ENCODE results near the gene GABRR1. TPM values are rescaled to one million over a fixed set of nuclear protein-coding genes. Genes with fewer than 3 reads are reported as not detected.
"Not testable (repeated sequence)": the region's sequence is repeated elsewhere in the genome, so short reads cannot be mapped to it uniquely, and the experiment has no call there.

Gene GABRR1
- polyA plus RNA-seq = not detected

DNA sequence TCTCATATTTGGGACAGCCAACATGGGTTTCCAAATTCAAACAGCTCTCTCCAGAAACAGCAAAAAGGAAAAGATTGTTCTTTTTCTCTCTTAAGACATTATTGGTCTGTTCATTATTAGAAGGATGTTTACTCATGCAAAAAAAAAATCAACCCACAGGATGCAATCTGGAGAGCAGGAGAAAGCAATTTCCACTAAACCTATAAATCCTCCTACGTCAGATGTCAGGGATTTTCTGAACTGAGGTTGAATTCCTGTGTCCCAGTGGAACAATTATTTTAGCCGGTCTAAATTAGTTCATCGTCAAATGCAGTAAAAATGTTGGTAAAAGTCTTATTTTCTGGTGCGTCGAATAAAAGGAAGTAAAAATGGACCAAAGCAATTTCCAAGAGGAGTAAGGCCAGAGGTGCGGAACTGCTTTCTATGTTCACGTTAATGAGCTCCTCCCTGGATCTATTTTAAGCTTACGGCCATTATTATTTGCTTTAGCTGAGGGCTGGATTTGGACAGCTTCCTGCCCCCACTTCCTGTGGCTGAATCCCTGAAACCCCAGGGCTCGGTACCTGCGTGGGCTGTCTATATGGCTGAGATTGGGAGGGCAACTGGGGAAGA, at the start of gene GABRR1:
TSS of gene GABRR1 (minus strand) at position 60 of the 612 bp plus-strand sequence. CDS start at position 24, 36 bp downstream.
- no peak within 1 kb of the TSS for H3K27ac ChIP-seq (ENCODE audit: low read depth, low read length)

DNA sequence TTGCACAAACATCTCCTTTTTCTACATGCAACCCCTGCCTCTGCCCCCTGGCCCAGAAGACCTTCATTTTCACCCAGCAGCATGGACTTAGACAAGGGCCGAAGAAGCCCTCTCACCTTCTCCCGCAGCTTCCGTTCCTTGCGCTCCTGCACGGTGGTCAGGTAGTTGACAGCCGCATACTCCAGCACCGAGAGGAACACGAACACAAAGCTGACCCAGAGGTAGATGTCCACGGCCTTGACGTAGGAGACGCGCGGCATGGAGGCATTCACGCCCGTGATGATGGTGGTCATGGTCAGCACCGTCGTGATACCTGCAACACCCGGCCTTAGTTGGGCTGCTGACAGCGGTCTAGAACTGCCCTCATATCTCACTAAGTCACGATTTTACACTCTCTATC, 47.1 kb upstream of the GABRR1 start:
- WGBS, 3 donors = 88 to 97% (median 96%) methylated on average over 20 of the region's 20 CpGs
- no peak overlapping the region for H3K27ac ChIP-seq (ENCODE audit: low read depth, low read length)

More for the DNA sequence above, at the start of gene GABRR1:
- 14 to 52% (median 18%) methylated on average over 10 of the region's 10 CpGs for WGBS, 3 donors

DNA sequence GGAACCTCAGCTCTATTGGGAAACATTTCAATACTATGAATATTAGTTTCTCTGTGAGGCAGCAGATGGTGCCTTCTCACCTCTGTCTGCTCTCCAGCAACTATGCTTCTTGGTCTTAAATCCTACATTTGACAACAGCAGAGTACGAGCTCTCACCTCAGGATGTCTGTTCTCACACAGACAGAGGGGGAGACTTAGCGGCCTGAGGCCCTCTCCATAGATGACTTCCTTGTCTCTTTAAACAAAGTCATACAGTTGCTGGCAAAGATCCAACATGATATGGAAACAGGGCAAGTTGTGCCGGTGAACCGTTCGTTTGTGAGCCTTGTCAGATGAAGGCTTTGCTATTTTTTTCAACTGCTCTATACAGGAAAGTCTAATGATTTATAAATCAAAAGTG, 43.7 kb upstream of the GABRR1 start:
- 13 to 30% (median 29%) methylated on average over 5 of the region's 5 CpGs for WGBS, 3 donors

DNA sequence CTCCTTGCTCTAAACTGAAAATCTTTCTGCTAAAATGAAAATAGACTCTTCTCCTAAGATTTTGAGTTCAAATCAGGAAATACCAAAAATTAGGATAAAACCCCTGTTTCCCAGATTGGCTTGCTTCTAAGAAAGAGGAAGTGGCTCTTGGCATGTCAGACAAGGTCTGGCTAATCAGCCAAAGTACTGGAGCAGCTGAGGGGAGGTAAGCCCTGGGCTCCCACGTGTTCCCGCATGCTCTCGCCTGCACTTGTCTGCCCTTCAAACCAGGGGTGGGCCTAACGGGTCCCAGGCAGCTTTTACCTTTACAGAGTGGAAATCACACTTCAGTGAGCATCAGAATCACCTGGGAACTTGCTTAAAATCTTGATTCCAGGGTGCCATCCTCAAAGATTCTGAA, 43.2 kb upstream of the GABRR1 start:
- 32 to 44% (median 34%) methylated on average over 4 of the region's 4 CpGs for WGBS, 3 donors
- no peak overlapping the region for H3K27ac ChIP-seq (ENCODE audit: low read depth, low read length)

More for the DNA sequence above, 43.7 kb upstream of the GABRR1 start:
- H3K27ac ChIP-seq (ENCODE audit: low read depth, low read length) = no peak overlapping the region

DNA sequence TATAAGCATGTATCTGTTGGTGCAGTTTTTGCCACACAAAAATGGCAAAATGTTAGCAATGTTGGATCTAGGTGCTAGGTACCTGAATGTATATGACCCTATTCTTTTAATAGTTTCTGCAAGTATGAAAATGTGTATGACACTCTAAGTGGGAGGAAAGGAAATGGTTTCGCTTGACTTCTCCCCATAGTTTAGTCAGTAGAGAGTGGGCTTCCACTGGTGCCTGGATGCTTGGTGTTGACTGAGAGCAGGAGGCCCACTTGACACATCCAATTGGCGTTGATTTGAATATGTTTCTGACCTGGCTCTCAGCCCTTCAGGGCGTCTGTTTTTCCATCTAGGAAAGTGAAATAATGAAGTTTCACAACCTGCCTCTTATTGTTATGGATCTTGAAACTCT, 41.8 kb upstream of the GABRR1 start:
- no peak overlapping the region for H3K27ac ChIP-seq (ENCODE audit: low read depth, low read length)
- WGBS, 3 donors = 73 to 87% (median 77%) methylated on average over 3 of the region's 3 CpGs

GRCh38 chr6:89257781-89258180, 40.6 kb upstream of the GABRR1 start:
- WGBS, 3 donors = 74 to 86% (median 84%) methylated on average over 4 of the region's 4 CpGs
- no peak overlapping the region for H3K27ac ChIP-seq (ENCODE audit: low read depth, low read length)

DNA sequence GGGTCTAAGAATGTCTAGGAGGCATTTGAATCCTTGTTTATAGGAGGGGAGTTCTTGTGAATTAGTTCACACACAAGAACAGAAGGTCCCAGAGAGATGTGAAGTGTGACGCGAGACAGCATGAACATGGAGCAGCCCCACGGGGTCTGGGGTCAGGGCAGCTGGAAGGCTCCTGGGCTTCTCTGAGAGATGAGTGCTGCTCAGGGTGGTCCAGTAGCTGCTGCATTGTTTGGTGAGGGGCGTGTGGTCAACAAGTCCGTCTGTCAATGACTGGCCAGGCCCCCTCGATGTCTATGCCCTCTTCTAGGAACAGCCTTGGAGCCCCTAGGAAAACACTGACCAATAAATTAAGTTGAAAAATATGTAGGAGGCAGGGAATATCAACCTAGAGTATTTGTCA, 40.2 kb upstream of the GABRR1 start:
- WGBS, 3 donors = 92 to 93% (median 92%) methylated on average over 6 of the region's 6 CpGs
- no peak overlapping the region for H3K27ac ChIP-seq (ENCODE audit: low read depth, low read length)

DNA sequence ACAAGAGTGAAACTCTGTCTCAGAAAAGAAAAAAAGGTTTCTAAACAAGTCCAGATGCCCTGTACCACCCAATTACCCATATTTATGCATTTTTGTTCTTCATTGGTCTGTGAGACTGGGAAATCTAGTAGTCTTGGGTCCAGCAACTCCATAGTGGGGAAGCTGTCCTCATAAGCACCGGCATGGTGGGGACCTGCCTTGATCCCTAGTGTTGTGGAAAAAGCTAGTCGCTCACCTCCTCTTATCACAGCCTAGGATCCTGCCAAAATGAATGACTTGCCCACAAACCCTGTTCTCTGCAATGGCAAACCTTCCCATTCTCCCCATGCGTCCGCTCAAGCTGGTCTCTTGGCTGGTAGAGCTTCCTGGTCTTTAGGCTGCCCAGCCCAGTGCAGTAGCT, 38.3 kb upstream of the GABRR1 start:
- WGBS, 3 donors = 95 to 98% (median 97%) methylated on average over 4 of the region's 4 CpGs
- H3K27ac ChIP-seq (ENCODE audit: low read depth, low read length) = no peak overlapping the region

- no peak overlapping the region for H3K27ac ChIP-seq (ENCODE audit: low read depth, low read length)
These were observed 37.4 kb upstream of the GABRR1 start for GRCh38 chr6:89254569-89254968.

GRCh38 chr6:89252907-89253306, 35.7 kb upstream of the GABRR1 start:
- WGBS, 3 donors = 61 to 92% (median 70%) methylated on average over 2 of the region's 2 CpGs

DNA sequence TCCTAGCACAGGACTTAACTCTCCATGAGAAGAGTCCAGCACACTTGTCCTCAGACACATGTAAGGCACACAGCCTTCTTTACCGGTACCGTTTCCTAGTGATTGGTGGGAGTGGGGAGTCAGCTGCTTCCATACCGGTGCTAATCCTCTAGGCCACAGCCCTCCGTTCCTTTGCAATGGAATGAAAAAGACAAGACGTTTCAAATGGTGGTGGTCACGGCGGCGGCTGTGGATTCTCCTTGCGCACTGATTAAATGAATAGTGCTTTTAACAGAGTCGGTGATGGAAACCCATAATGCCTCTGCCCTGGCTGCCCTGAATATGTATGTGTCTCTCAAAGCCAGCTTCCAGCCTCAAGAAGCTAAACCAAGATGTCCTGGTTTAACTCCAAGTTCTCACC, 34.8 kb upstream of the GABRR1 start:
- no peak overlapping the region for H3K27ac ChIP-seq (ENCODE audit: low read depth, low read length)
- WGBS, 3 donors = 90 to 93% (median 92%) methylated on average over 10 of the region's 10 CpGs

More at GRCh38 chr6:89252907-89253306, 35.7 kb upstream of the GABRR1 start:
- H3K27ac ChIP-seq (ENCODE audit: low read depth, low read length) = no peak overlapping the region

DNA sequence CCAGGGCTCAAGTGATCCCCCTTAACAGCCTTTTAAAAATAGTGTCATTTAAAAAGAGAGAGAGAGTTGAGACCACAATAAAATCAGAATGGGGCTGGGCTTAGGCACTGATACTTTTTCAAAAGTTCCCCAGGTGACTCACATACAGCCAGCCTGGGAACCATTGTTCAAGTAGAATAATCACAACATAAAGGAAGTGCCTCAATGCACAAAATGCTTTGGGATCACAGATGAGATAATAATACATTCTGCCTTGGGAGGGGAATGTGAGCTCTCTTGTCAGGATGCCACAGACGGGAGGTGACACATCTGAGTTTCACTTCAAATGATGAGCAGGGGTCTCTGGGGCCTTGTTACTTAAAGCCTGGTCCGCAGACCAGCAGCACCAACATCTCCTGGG, 34.0 kb upstream of the GABRR1 start:
- 79 to 82% (median 80%) methylated on average over 2 of the region's 2 CpGs for WGBS, 3 donors
- no peak overlapping the region for H3K27ac ChIP-seq (ENCODE audit: low read depth, low read length)

DNA sequence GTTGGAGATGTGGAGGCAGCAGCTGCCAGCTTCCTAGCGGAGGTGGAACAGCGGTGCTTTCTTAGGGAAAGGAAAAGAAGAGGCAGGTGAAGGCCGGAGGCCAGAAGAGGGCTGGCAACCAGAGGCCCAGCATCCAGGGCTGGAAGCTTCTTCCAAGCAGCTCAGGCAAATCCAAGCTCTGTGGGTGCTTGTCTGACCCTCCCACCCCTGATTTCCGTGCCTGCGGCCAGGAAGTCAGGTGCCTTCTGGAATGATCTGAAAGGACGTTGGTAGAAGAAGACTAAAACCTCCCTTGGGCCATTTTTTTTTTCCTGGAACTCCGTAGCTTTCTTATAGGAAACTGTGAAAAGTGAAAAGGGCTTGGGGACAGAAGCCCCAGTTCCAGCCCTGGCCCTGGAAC, 33.1 kb upstream of the GABRR1 start:
- no peak overlapping the region for H3K27ac ChIP-seq (ENCODE audit: low read depth, low read length)
- 76 to 83% (median 81%) methylated on average over 7 of the region's 7 CpGs for WGBS, 3 donors

DNA sequence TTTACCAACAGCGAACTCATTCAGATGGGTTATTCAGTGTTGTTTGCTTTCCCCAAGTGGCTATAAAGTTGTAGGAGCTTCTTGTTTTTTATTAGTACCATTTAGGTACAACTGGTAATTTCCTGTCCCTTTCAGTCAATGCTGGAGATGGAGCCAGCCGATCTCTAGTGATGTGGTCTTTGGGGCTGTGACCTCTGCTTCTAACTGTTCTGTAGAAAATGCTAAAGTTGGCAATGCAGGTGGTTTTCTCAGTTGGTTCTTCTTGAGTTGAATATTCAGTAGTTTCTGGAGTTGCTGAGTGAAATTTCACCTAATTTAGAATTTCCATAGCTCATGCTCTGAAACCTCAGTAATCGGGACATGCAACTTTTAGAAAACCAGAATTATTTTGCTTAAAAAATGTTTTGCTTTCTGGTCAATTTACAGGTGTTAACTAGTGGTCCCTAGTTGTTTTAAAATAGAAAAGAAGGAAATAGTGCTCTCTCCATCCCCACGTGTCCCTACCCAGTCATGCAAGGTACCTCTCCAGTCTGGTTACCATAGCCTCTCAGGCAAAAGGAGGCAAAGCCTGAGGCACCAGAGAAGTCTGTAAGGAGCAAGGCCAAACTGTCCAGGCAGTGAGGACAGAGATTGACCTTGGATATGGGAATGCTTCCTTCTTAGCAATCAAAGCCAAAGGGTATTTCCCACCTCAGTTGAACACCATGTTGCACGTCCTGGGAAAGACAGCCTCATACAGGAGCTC, 27.3 kb upstream of the GABRR1 start:
- H3K27ac ChIP-seq (ENCODE audit: low read depth, low read length) = no peak overlapping the region
- 68 to 76% (median 70%) methylated on average over 5 of the region's 5 CpGs for WGBS, 3 donors

DNA sequence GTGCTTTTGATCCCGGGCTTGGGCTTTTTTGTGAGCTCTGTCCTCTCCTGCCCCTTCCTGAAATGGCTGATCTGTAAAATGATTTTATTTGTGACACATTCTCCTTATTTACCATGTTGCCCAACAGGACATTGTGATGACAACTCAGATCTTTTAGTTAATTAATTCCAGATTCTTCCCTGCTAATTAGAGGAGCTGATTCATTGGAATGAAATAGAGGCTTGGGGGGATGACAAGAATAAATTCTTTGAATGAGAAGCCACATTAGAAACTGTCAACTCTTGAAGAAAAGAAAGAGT, 26.1 kb upstream of the GABRR1 start:
- H3K27ac ChIP-seq (ENCODE audit: low read depth, low read length) = no peak overlapping the region
- WGBS, 3 donors = 46 to 55% (median 47%) methylated on average over 1 of the region's 1 CpG

DNA sequence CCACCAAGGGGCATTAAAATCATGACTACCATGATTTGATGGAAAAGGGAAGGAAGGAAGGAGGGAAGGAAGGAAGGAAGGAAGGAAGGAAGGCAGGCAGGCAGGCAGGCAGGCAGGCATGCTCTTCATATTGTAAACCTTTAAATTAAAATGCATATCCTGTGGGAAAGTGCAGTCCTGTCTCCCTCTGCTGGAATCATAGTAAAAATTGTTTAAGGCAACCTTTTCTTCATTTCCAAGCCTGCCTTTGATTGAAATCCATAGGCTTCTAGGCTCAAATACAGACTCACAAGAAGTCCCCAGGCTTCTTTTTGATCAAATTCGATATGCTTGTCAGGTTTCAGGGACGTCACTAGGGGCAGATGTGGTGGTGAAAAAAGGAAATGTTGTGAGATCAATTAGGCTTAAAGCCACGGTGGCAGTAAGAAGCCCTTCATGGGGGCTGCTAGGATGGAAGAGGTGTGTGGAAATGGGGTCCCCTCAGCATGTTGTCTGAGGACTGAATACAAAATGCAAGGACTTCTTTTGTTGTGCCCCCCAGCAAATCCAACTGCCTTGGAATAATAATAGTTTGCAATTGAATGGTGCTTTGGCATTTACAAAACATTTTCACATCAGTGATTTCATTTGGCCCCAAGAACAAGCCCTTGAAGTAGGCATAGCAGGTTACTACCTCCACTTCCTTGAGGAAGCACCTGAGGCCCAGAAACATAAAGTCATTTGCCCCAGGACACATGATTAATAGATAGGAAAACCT, 25.6 kb upstream of the GABRR1 start:
- no peak overlapping the region for H3K27ac ChIP-seq (ENCODE audit: low read depth, low read length)
- WGBS, 3 donors = 9 to 22% (median 10%) methylated on average over 3 of the region's 3 CpGs

- H3K27ac ChIP-seq (ENCODE audit: low read depth, low read length) = no peak overlapping the region
- WGBS, 3 donors = 54 to 98% (median 64%) methylated on average over 3 of the region's 3 CpGs
These were observed 22.2 kb upstream of the GABRR1 start for GRCh38 chr6:89239338-89239737.

DNA sequence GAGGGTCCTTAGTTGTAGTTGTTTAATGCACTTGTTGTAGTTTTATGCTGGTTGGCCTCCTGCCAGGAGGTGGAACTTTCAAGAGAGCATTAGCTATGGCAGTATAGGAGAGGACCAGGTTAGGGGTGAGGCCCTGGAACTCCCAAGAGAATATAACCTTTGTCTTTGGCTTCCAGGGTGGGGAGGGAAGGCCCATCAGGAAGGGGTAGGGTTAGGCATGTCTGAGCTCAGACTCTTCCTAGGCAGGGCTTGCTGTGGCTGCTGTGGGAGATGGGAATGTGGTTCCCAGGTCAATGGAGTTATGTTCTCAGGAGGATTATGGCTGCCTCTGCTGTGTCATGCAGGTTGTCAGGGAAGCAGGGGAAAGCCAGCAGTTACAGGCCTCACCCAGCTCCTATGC, 20.0 kb upstream of the GABRR1 start:
- H3K27ac ChIP-seq (ENCODE audit: low read depth, low read length) = no peak overlapping the region

GRCh38 chr6:89233605-89234004, 16.4 kb upstream of the GABRR1 start:
- WGBS, 3 donors = 70 to 87% (median 71%) methylated on average over 13 to 15 of the region's 15 CpGs

DNA sequence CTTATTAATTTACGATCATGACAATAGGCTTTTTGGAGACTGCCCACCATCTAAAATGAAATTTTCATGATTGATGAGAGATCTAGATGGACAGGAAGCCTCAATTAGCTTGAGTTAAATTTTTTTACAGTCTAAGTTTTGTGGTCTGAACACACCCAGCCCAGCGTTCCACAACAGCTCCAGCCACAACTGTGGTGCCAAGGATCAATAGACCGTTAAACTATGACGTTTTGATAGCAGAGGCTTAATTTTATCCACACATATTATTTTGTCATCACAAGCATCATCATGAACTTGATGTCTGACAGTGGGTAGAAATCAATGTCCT, 5.5 kb upstream of the GABRR1 start:
- 66 to 71% (median 66%) methylated on average over 4 of the region's 4 CpGs for WGBS, 3 donors
- H3K27ac ChIP-seq (ENCODE audit: low read depth, low read length) = no peak overlapping the region

More at GRCh38 chr6:89233605-89234004, 16.4 kb upstream of the GABRR1 start:
- not testable (repeated sequence) for H3K27ac ChIP-seq (ENCODE audit: low read depth, low read length)
